ENCODE data around the gene FAM20C.

The FAM20C gene

GRCh38 chr7:211033-211714, 18.8 kb downstream of the FAM20C start:
- no peak for DNase-seq

- no peak for DNase-seq
Observed at GRCh38 chr7:211715-212058, 19.3 kb downstream of the FAM20C start.

- DNase-seq = no peak
Observed at GRCh38 chr7:212754-213153, 20.4 kb downstream of the FAM20C start.

DNA sequence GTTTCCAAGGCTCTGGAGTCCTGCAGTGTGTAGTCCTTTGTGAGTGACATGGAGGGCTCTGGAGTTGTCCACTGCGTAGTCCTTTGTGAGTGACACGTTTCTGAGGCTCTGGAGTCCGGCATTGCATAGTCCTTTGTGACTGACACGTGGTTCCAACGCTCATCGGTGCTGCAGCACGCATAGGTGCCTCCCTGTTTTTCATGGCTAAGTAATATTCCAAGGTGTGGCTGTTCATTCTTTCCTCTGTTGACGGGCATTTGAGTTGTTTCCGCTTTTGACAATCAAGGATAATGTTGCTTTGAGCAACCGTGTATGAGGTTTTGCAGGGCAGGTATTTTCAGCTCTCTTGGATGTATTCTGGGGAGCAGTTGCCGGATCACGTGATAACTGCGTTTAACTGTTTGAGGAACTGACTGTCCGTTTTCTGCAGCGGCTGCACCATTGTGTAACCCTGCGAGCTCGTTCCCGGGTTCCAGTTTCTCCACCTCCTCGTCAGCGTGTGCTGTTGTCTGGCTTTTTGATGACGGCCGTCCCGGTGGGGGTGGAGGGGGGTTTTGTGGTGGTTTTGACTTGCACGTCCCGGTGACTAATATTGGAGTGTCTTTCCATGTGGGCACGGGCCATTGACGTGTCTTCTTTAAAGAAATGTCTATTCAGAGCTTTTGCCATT, 21.1 kb downstream of the FAM20C start:
- DNase-seq = no peak

- no peak for DNase-seq
Observed at GRCh38 chr7:214410-215212, 22.2 kb downstream of the FAM20C start.

- no peak for DNase-seq
Observed at GRCh38 chr7:216360-217300, 24.3 kb downstream of the FAM20C start.

GRCh38 chr7:217781-218180, 25.4 kb downstream of the FAM20C start:
- DNase-seq = no peak

GRCh38 chr7:218316-218715, 25.9 kb downstream of the FAM20C start:
- no peak for DNase-seq

GRCh38 chr7:218896-219580, 26.7 kb downstream of the FAM20C start:
- DNase-seq = no peak

DNA sequence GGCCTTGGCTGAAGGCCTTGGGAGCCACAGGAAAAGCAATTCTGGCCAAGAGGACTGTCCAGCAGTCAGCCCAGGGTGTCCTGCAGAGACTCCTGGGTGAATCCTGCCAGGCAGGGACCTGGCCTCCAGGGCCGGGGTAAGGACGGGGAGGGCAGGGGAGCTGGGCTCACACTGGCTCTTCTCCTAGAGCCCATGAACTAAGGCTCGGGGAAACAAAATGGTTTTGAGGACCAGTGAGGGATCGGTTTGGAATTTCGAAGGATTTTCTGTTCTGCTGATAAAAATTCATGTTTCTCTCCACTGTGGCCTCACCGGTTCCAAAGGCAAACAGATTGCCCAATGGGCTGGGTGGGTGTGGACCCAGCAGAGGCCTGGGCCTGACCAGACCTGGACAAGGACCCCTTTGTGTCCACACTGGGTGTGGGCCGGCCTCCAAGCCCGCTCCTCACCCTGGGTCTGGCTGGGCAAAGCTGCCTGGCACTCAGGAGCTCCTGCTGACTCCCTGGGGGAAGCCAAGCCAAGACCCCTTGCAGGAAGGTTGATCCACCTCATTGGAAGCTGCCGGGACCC, 27.3 kb downstream of the FAM20C start:
- no peak for DNase-seq

GRCh38 chr7:220151-220841, 27.9 kb downstream of the FAM20C start:
- no peak for DNase-seq

- DNase-seq = no peak
Observed at GRCh38 chr7:221978-222715, 29.8 kb downstream of the FAM20C start.

DNA sequence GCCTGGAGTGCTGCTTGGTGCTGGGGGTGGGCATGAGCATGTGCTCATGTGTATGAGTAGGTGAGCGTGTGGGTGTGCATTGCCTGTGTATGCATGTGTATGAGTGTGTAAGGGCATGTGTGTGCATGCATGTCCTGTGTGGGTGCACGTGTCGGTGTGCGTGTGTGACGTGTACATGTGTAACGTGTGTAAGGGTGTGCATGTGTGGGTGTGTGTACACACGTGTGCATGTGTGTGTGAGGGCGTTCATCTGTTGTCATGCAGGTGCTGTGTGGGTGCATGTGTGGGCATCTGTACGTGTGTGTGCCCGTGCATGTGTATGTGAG, 30.3 kb downstream of the FAM20C start:
- DNase-seq = no peak

DNA sequence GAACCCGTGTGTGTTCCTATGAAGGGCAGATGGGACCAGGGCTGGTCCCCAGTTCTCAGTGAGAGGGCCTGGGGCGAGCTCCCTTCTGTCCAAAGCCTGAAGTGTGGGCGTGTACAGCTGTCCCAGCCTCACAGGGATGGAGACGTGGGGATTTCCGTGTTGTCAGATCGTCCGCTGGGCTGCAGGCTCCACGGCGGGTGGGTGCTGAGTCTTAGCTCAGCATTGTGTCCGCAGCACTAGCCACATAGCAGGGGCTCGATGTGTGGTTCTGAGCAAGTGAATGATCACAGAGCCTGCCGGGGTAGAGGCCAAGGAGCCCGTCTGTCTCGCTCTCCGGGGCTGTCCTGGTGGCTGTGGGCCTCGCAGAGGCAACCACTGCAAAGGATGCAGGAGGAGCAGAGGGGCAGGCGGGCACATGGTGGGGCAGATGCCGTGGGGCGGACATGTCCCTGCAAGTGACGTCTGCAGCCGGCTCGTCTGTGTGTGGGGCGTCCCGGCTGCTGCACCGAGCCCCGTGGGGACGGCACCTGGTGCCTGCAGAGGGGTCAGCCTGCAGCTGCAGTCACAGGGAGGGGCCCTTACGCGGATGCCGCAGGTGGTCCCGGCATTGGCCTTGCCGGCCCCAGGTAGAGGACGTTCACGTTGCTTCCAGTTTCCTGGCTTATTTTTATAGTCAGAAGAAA, 30.9 kb downstream of the FAM20C start:
- DNase-seq = no peak

DNA sequence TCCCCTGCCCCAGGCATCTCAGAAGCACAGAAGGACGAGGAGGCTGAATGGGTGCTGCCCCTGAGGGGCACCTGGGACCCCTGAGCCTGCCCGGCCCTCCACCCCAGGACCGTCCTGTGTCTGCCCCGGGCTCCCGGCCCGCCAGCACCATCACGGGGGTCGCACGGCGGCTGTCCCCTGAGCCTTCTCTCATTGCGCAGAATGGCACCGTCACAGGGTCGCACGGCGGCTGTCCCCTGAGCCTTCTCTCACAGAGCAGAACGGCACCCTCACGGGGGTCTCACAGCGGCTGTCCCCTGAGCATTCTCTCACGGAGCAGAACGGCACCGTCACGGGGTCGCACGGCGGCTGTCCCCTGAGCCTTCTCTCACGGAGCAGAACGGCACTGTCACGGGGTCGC, 31.5 kb downstream of the FAM20C start:
- DNase-seq = no peak

DNA sequence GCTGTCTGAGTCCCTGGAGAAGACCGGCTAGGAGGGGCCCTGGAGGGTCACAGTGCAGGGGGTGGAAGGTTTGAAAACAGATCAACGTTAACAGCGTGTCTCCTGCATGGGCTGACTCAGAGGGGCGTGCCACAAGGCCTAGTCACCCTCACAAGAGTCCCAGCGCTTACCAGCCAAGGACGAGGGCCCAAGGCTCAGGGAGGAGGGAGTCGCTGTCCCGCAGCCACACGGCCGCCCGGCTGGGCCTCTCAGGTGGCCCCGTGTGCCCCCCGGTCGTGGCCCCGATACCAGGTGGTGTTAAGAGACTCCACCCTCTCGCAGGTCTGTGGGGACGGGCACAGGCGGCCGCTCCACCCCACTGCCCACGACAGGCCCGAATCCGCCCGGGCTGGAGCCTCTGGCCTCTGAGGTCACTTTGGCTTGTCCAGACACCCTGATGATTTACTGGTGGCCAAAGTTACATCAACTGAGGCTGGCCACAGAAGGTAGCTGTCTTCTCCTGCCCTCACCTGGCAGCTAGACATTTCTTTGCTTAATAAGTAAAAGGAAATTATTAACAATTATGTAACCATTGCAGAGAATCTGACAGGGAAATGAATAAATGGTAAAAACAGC, 34.0 kb downstream of the FAM20C start:
- DNase-seq = no peak

DNA sequence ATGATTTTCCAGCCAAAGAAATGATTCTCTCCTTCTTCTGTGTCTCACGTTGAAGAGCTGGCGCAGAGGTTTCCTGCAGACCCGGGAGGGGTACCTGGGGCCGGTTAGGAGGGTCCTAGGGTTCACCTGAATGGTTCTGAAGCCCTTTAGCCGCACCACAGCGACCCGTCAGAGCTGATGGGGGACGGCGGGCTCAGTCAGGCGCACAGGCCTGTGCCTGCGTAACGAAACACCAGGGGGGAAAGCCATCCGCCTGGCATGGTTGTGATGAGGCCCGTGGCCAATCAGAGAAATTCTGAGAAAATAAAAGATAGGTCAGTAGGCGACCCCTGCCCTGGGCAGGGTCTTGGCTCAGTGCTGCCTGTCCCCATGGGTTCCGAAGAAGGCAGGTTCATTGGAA, 35.6 kb downstream of the FAM20C start:
- DNase-seq = no peak

- no peak for DNase-seq
Observed at GRCh38 chr7:228610-229009, 36.2 kb downstream of the FAM20C start.

GRCh38 chr7:229184-229964, 37.0 kb downstream of the FAM20C start:
- DNase-seq = no peak
